Measurements from ENCODE around the gene MITF. TPM values are rescaled to one million over a fixed set of nuclear protein-coding genes. Genes with fewer than 3 reads are reported as not detected.

Gene MITF
- total RNA-seq, 1 donor from 2014 or later = 57.7 TPM

- no peak overlapping the region for H3K4me3 ChIP-seq
- DNase-seq (ENCODE audit: extremely low spot score in 2 of 2) = no peak
Observed at GRCh38 chr3:69882560-69882959, 143.3 kb downstream of the MITF start.

GRCh38 chr3:69888040-69888942, 149.0 kb downstream of the MITF start:
- Histone ChIP-seq H3K36me3 (no peaks in the 10 kb centered on the region), H3K27me3 (no peaks in the 10 kb centered on the region), H3K27ac (no peak overlapping the region), H3K9me3 (no peaks in the 10 kb centered on the region), H3K4me3 (no peak overlapping the region), H3K4me1 (peaks cover 57% of the 10 kb centered on the region)
- no peak for DNase-seq (ENCODE audit: extremely low spot score in 2 of 2)
- TF ChIP-seq, protein P1, sequence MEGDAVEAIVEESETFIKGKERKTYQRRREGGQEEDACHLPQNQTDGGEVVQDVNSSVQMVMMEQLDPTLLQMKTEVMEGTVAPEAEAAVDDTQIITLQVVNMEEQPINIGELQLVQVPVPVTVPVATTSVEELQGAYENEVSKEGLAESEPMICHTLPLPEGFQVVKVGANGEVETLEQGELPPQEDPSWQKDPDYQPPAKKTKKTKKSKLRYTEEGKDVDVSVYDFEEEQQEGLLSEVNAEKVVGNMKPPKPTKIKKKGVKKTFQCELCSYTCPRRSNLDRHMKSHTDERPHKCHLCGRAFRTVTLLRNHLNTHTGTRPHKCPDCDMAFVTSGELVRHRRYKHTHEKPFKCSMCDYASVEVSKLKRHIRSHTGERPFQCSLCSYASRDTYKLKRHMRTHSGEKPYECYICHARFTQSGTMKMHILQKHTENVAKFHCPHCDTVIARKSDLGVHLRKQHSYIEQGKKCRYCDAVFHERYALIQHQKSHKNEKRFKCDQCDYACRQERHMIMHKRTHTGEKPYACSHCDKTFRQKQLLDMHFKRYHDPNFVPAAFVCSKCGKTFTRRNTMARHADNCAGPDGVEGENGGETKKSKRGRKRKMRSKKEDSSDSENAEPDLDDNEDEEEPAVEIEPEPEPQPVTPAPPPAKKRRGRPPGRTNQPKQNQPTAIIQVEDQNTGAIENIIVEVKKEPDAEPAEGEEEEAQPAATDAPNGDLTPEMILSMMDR (IDR thresholded peaks at IDR 0.05) = no peak
- TF ChIP-seq POLR2A (IDR thresholded peaks at IDR 0.05) (no peak), POLR2AphosphoS5 (IDR thresholded peaks at IDR 0.05; ENCODE audit: insufficient read depth in 1 of 2, low read depth in 1 of 2) (no peak)
- intact Hi-C loops (cut with DNase I) = no loop called here

More at GRCh38 chr3:69882560-69882959, 143.3 kb downstream of the MITF start:
- Histone ChIP-seq H3K27ac (no peak overlapping the region), H3K4me1 (peaks cover 24% of the 10 kb centered on the region), H3K27me3 (no peaks in the 10 kb centered on the region), H3K36me3 (no peaks in the 10 kb centered on the region), H3K9me3 (no peaks in the 10 kb centered on the region)
- TF ChIP-seq POLR2AphosphoS5 (IDR thresholded peaks at IDR 0.05; ENCODE audit: insufficient read depth in 1 of 2, low read depth in 1 of 2) (no peak), POLR2A (IDR thresholded peaks at IDR 0.05) (no peak)
- TF ChIP-seq, protein P1 (IDR thresholded peaks at IDR 0.05) = no peak
- intact Hi-C loops (cut with DNase I) = no loop called here

GRCh38 chr3:69888943-69889315, 149.7 kb downstream of the MITF start:
- no peaks in the 10 kb centered on the region for H3K27me3 ChIP-seq
- H3K9me3 ChIP-seq = no peaks in the 10 kb centered on the region
- intact Hi-C loops (cut with DNase I) = no loop called here
- H3K4me3 ChIP-seq = no peak overlapping the region
- TF ChIP-seq, protein P1 (IDR thresholded peaks at IDR 0.05) = no peak
- TF ChIP-seq POLR2AphosphoS5 (IDR thresholded peaks at IDR 0.05; ENCODE audit: insufficient read depth in 1 of 2, low read depth in 1 of 2) (no peak), POLR2A (IDR thresholded peaks at IDR 0.05) (no peak)
- DNase-seq (ENCODE audit: extremely low spot score in 2 of 2) = no peak
- no peaks in the 10 kb centered on the region for H3K36me3 ChIP-seq
- H3K4me1 ChIP-seq = peaks cover 57% of the 10 kb centered on the region
- H3K27ac ChIP-seq = no peak overlapping the region

GRCh38 chr3:69890084-69890483, 150.8 kb downstream of the MITF start:
- H3K27me3 ChIP-seq = no peaks in the 10 kb centered on the region
- H3K4me1 ChIP-seq = peaks cover 57% of the 10 kb centered on the region

GRCh38 chr3:69890691-69891090, 151.4 kb downstream of the MITF start:
- H3K36me3 ChIP-seq = no peaks in the 10 kb centered on the region
- no peaks in the 10 kb centered on the region for H3K9me3 ChIP-seq
- no peaks in the 10 kb centered on the region for H3K27me3 ChIP-seq
- intact Hi-C loops (cut with DNase I) = no loop called here
- DNase-seq (ENCODE audit: extremely low spot score in 2 of 2) = no peak
- H3K4me3 ChIP-seq = no peak overlapping the region
- H3K27ac ChIP-seq = no peak overlapping the region
- H3K4me1 ChIP-seq = peaks cover 50% of the 10 kb centered on the region
- TF ChIP-seq, protein P1 (IDR thresholded peaks at IDR 0.05) = no peak
- TF ChIP-seq POLR2AphosphoS5 (IDR thresholded peaks at IDR 0.05; ENCODE audit: insufficient read depth in 1 of 2, low read depth in 1 of 2) (no peak), POLR2A (IDR thresholded peaks at IDR 0.05) (no peak)

More at GRCh38 chr3:69890084-69890483, 150.8 kb downstream of the MITF start:
- H3K27ac ChIP-seq = no peak overlapping the region
- no peak overlapping the region for H3K4me3 ChIP-seq
- no peaks in the 10 kb centered on the region for H3K36me3 ChIP-seq
- TF ChIP-seq POLR2AphosphoS5 (IDR thresholded peaks at IDR 0.05; ENCODE audit: insufficient read depth in 1 of 2, low read depth in 1 of 2) = no peak
- TF ChIP-seq POLR2A (IDR thresholded peaks at IDR 0.05) = no peak
- DNase-seq (ENCODE audit: extremely low spot score in 2 of 2) = no peak
- H3K9me3 ChIP-seq = no peaks in the 10 kb centered on the region
- intact Hi-C loops (cut with DNase I) = no loop called here
